Heart left ventricle (tissue), 13 donors: ENCODE measurements around the gene SRGAP3.

ENCODE experiments used
- CTCF ChIP-seq, 12 donors: fragments of 200-600 bp; sonication (generic) in 4 of 12; IDR thresholded peaks; one replicate each; pipeline versions ENCODE4 v1.5.0 to v1.8.0; 2018 to 2022; ENCODE audit warnings: antibody characterized with exemption in 12 of 12, mild to moderate bottlenecking in 5 of 12
- POLR2A ChIP-seq, 2 donors: fragments of 450-650 bp; IDR thresholded peaks; one replicate each; pipeline ENCODE4 v1.6.1; 2017; ENCODE audit warnings: antibody characterized with exemption in 2 of 2, mild to moderate bottlenecking in 2 of 2, moderate library complexity in 2 of 2
- donor health status: ischemic (EF 13 %, LVEDD 7.1; RV severe dilation, severe dysfunction).
- donor health status: DM: no; HTN: yes; CAD: no.
- donor health status: DM: no; HTN: no; CAD: no.
- donor health status: ischemic (EF 25% LVEDD 6.9; RV normal size, moderate dysfunction).
- donor health status: ischemic (EF 25% LVEDD 5.7; RV mildly dilated, moderate dysfunction).
- donor health status: ischemic (EF 35%, LVEDD 5.7; RV mildly dilated, moderate dysfunction).
- donor health status: nonischemic (EF 11% LVEDD 7.7; RV severe dilation, severe dysfunction).
- donor health status: DM: yes; HTN: yes; CAD: no.
- donor health status: PGD.
- donor health status: ischemic (EF 29% LVEDD 5.4; RV normal size, mild dysfunction).
- donor health status: nonischemic (EF 23%, LVEDD 6.1; RV moderate dilation, normal function).

DNA sequence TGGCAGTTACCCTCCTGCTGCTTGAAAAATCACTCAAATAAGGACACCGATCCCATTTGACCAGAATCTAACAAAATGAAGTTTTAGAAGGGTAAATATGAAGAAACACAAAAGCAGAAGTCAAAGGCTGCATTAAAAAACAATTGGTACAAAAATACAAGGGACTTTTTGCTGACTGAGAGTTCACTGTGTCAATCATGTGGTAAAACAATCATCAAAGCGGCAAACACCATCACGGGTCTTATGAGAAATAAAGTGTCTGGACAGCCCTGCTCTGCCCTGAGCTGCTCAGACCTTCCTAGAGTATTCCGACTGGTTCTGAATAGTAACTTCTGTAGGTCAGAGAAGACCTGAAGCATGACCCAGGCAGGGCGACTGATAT lies 148.9 kb downstream of the SRGAP3 start:
- no peak for TF ChIP-seq POLR2A (IDR thresholded peaks at IDR 0.05)
- no peak for TF ChIP-seq CTCF (IDR thresholded peaks at IDR 0.05)
